H1 (cell line): ENCODE measurements around the gene MBD3L1.

Source experiments
- ATF2 ChIP-seq: IDR thresholded peaks from 2 replicates; pipeline ENCODE4 v1.6.1; 2012; ENCODE audit warnings: low read length, inconsistent platforms
- CBX8 ChIP-seq: fragments of 300-800, 300-1000 bp; sonication (generic); IDR thresholded peaks from 2 replicates; pipeline ENCODE4 v1.7.1; 2016; ENCODE audit warnings: low read depth, low read length, borderline replicate concordance
- CHD2 ChIP-seq: IDR thresholded peaks from 2 replicates; pipeline ENCODE4 v1.6.1; 2012; ENCODE audit warnings: low read length, improper control_type of control experiment
- CREB1 ChIP-seq: IDR thresholded peaks from 2 replicates; pipeline ENCODE4 v1.6.1; 2012; ENCODE audit warnings: inconsistent platforms
- CTCF ChIP-seq, 3 experiments: IDR thresholded peaks; 1 replicate in 2 of 3; 2 replicates in 1 of 3; pipeline versions ENCODE4 v1.5.1 to v1.6.1; 2011; ENCODE audit warnings: low read length in 3 of 3, mild to moderate bottlenecking in 3 of 3, inconsistent platforms in 2 of 3, low read depth in 1 of 3, moderate library complexity in 1 of 3; ENCODE audit not compliant: insufficient read depth in 1 of 3; ENCODE audit errors: control extremely low read depth in 1 of 3
- EP300 ChIP-seq, 2 experiments: IDR thresholded peaks; 1 replicate in 1 of 2; 2 replicates in 1 of 2; pipeline ENCODE4 v1.6.1; 2011 to 2012; ENCODE audit warnings: low read depth in 2 of 2, low read length in 2 of 2, mild to moderate bottlenecking in 2 of 2, borderline replicate concordance in 1 of 2, inconsistent platforms in 1 of 2, moderate library complexity in 1 of 2
- EZH2 ChIP-seq: fragments of 200-600 bp; sonication (generic); IDR thresholded peaks from 2 replicates; pipeline ENCODE4 v1.7.1; 2012; ENCODE audit warnings: low read depth, mild to moderate bottlenecking, moderate library complexity, low read length, inconsistent platforms; ENCODE audit not compliant: severe bottlenecking

DNA sequence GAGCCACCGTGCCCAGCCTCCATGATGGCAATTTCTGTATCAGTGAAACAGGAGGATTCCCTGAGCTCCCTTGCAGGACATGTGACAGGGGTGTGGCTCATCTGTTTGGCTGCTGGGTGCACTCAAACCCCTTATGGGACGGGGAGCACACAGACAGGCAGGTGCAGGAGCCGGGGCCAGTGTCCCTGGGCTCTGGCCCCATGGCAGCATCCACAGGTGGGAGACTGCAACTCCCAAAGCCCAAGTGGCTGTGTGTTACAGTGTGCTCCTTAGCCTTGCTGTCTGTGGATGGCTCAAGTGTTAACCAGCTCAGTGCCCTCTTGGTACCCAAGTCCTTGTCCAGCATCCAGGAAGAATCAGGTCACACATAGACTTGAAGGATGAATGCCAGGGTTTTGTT, 14.6 kb downstream of the MBD3L1 start:
- TF ChIP-seq CTCF (IDR thresholded peaks at IDR 0.05; ENCODE audit: control extremely low read depth in 1 of 3, insufficient read depth in 1 of 3, low read depth in 1 of 3, low read length in 3 of 3) (no peak), CHD2 (no peak), ATF2 (no peak), CREB1 (no peak), EP300 (IDR thresholded peaks at IDR 0.05; ENCODE audit: borderline replicate concordance in 1 of 2, low read depth in 2 of 2, low read length in 2 of 2) (no peak), EZH2 (no peak), CBX8 (no peak)
